T47D (cell line): ENCODE results near the gene A2M.

Experiments
- DNase-seq, 2 experiments: peaks; one replicate each; pipeline versions ENCODE4 v3.0.0 to v3.0.0-alpha.2; 2011 to 2012; ENCODE audit warnings: low read depth in 1 of 2, low spot score in 1 of 2
- JUND ChIP-seq: IDR thresholded peaks from 2 replicates; pipeline ENCODE4 v1.6.1; 2012; ENCODE audit warnings: low read depth
- in situ Hi-C: cut with HindIII; loops from 2 replicates; pipeline ENCODE4 v1.10.0; 2016; ENCODE audit warnings: low sequenced_read_pairs, low pct_unique_long_range_greater_than_20kb

The A2M gene

GRCh38 chr12:9113296-9113986 lies 2.3 kb downstream of the A2M start:
- DNase-seq = no peak
- TF ChIP-seq JUND = no peak
- in situ Hi-C loops = no loop called here

- TF ChIP-seq JUND = no peak
- DNase-seq = no peak
- in situ Hi-C loops = no loop called here
These were observed 3.5 kb downstream of the A2M start for GRCh38 chr12:9112076-9112853.

GRCh38 chr12:9111525-9111924 lies 4.2 kb downstream of the A2M start:
- no peak for TF ChIP-seq JUND
- in situ Hi-C loops = no loop called here
- no peak for DNase-seq

GRCh38 chr12:9109737-9110491 lies 5.8 kb downstream of the A2M start:
- TF ChIP-seq JUND = no peak
- no peak for DNase-seq
- in situ Hi-C loops = no loop called here

- no peak for DNase-seq
- no peak for TF ChIP-seq JUND
- in situ Hi-C loops = no loop called here
These were observed 6.6 kb downstream of the A2M start for GRCh38 chr12:9109213-9109522.

GRCh38 chr12:9108504-9109212 lies 7.1 kb downstream of the A2M start:
- DNase-seq = no peak
- no peak for TF ChIP-seq JUND
- in situ Hi-C loops = no loop called here

GRCh38 chr12:9107542-9107873 lies 8.2 kb downstream of the A2M start:
- in situ Hi-C loops = no loop called here
- TF ChIP-seq JUND = no peak
- DNase-seq = no peak

- DNase-seq = no peak
- in situ Hi-C loops = no loop called here
- TF ChIP-seq JUND = no peak
These were observed 8.8 kb downstream of the A2M start for GRCh38 chr12:9106610-9107541.

- no peak for DNase-seq
- TF ChIP-seq JUND = no peak
- in situ Hi-C loops = no loop called here
These were observed 9.7 kb downstream of the A2M start for GRCh38 chr12:9106067-9106466.

- DNase-seq = no peak
- in situ Hi-C loops = no loop called here
- no peak for TF ChIP-seq JUND
These were observed 10.8 kb downstream of the A2M start for GRCh38 chr12:9104767-9105423.

GRCh38 chr12:9104087-9104486 lies 11.6 kb downstream of the A2M start:
- TF ChIP-seq JUND = no peak
- DNase-seq = no peak
- in situ Hi-C loops = no loop called here
